GM12874 (cell line): ENCODE data around the gene MDFI.

Experiments used
- TF ChIP-seq, protein P1 (sequence below): IDR thresholded peaks from 2 replicates; pipeline ENCODE4 v1.5.1; 2011; ENCODE audit warnings: low read depth, mild to moderate bottlenecking, control low read depth, low read length, moderate library complexity; ENCODE audit not compliant: insufficient read depth

MDFI gene

DNA sequence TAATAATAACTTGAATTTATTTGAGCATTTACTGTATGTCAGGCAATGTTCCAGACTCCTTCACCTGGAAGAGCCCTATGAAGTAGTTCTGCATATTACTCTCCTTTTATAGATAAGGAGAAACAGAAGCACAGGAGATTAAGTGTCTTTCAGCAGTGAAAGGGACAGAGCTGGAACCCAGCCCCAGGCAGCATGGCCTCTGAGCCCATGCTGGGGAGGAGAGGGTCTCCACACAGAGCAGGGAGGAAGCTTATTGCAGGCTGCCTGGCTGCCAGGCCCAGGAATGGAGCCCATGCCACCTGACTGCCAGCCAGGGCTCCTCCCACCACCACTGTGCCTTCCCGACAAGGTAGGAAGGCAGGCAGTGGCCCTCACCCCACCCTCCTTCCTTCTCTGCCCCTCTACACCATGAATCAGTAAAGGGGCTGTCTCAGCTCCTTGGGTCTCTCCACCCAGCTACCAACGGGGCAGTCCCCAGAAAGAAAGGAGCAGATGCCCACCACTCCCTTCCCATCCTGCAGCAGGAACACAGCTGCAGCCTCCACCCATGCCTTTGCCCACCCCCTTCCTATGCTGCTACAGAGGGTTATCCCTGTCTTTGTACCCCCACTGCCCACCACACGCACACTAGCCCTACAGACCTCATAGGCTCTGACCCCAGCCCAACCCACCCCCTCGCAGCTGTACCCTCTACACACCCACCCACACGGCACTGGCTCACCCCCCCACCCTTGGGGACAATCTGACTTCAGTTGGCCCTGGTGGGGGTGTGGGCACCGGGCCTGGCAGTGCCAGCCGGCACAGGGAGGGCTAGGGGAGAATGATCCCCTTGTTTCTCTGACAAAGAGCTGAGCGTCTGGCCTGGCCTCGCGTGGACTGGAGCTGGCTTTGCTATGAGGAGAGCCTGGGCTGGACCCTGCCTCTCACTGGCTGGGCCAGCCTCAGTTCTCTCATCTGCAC lies 55.3 kb downstream of the MDFI start:
- TF ChIP-seq, protein P1, sequence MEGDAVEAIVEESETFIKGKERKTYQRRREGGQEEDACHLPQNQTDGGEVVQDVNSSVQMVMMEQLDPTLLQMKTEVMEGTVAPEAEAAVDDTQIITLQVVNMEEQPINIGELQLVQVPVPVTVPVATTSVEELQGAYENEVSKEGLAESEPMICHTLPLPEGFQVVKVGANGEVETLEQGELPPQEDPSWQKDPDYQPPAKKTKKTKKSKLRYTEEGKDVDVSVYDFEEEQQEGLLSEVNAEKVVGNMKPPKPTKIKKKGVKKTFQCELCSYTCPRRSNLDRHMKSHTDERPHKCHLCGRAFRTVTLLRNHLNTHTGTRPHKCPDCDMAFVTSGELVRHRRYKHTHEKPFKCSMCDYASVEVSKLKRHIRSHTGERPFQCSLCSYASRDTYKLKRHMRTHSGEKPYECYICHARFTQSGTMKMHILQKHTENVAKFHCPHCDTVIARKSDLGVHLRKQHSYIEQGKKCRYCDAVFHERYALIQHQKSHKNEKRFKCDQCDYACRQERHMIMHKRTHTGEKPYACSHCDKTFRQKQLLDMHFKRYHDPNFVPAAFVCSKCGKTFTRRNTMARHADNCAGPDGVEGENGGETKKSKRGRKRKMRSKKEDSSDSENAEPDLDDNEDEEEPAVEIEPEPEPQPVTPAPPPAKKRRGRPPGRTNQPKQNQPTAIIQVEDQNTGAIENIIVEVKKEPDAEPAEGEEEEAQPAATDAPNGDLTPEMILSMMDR: no peak

DNA sequence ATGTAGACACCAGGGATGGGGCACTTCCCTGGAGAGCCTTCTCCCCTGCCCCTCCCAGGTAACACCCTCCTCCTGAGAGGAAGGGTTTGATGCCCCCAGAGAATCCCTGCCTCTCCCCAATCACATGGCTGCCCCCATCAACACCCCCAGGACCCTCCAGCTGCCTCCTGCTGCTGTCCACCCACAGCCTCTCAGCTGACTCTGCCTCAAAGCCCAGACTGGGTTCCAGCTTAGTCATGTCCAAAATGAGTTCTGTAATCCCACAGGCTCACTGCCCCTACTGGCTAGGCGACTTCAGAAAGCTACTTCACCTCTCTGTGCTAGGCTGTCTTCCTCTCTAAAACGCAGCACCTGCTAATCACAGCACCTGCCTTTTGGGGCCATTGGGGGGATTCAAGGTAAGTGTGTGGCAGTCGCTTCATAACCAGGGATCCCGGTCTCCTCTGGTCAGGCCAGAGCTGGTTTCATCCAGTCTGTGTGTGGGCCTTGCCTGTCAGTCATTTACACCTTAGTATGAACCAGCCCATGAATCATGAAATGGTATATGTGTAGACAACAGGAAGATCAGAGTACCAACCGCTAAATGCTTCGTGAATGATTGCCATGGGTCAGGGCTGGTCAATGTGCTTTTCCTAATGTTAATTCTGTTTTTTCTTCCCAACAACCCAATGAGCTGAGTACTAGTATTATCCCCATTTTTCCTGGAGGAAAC lies 56.7 kb downstream of the MDFI start:
- TF ChIP-seq, protein P1: no peak

GRCh38 chr6:41695825-41696224 lies 57.6 kb downstream of the MDFI start:
- TF ChIP-seq, protein P1: no peak

DNA sequence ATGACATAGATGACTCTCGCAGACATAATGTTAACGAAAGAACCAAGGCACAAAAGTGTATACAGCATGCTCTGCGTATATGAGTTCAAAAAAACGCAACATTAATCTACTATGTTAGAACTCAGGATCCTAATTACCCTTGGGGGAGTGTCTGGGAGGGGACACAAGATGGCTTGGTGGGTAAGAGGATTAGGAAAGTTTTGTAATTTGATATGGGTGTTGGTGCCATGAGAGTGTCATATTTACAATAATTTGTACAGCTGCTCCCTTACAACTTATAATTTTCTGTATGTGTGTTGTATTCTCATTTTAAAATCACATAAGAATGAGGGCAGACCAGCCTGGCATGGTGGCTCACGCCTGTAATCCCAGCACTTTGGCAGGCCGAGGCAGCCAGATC lies 58.5 kb downstream of the MDFI start:
- TF ChIP-seq, protein P1: no peak

- TF ChIP-seq, protein P1: no peak
These were observed 59.9 kb downstream of the MDFI start for GRCh38 chr6:41697861-41698781.

- TF ChIP-seq, protein P1: no peak
These were observed 60.8 kb downstream of the MDFI start for GRCh38 chr6:41699063-41699462.
